Fibroblast of upper back skin (primary cell): Measurements from ENCODE around the gene SAMD4B.
"Not testable (repeated sequence)": the region's sequence is repeated elsewhere in the genome, so short reads cannot be mapped to it uniquely, and the experiment has no call there.

Source experiments
- DNase-seq: peaks from one replicate; pipeline ENCODE4 v3.0.0-alpha.2; 2013

Gene SAMD4B

GRCh38 chr19:39335168-39335548, 7.1 kb upstream of the SAMD4B start:
- no peak for DNase-seq

- no peak for DNase-seq
Observed at GRCh38 chr19:39336483-39336882, 5.7 kb upstream of the SAMD4B start.

- no peak for DNase-seq
Observed at GRCh38 chr19:39339674-39340073, 2.5 kb upstream of the SAMD4B start.

GRCh38 chr19:39340156-39340555, 2.1 kb upstream of the SAMD4B start:
- not testable (repeated sequence) for DNase-seq

GRCh38 chr19:39341129-39341718, 997 bp upstream of the SAMD4B start:
- DNase-seq: peak; percentile 17

GRCh38 chr19:39342647-39343305, 555 bp downstream of the SAMD4B start:
- DNase-seq: no peak

GRCh38 chr19:39345956-39346355, 3.7 kb downstream of the SAMD4B start:
- DNase-seq: no peak

GRCh38 chr19:39347332-39348164, 5.3 kb downstream of the SAMD4B start:
- DNase-seq: peak; percentile 21

- no peak for DNase-seq
Observed at GRCh38 chr19:39349326-39349725, 7.1 kb downstream of the SAMD4B start.

- DNase-seq: no peak
Observed at GRCh38 chr19:39350156-39350555, 7.9 kb downstream of the SAMD4B start.

- DNase-seq: peak; percentile 20
Observed at GRCh38 chr19:39351537-39352064, 9.4 kb downstream of the SAMD4B start.

- peak; percentile 25 for DNase-seq
Observed at GRCh38 chr19:39352381-39353255, 10.4 kb downstream of the SAMD4B start.

- no peak for DNase-seq
Observed at GRCh38 chr19:39355253-39355652, 13.0 kb downstream of the SAMD4B start.

- DNase-seq: no peak
Observed at GRCh38 chr19:39356073-39356472, 13.9 kb downstream of the SAMD4B start.

GRCh38 chr19:39356647-39357046, 14.4 kb downstream of the SAMD4B start:
- no peak for DNase-seq

GRCh38 chr19:39359026-39359425, 16.8 kb downstream of the SAMD4B start:
- DNase-seq: no peak

GRCh38 chr19:39360599-39360998, 18.4 kb downstream of the SAMD4B start:
- DNase-seq: no peak

- peak; percentile 74 for DNase-seq
Observed at GRCh38 chr19:39362682-39363657, 20.7 kb downstream of the SAMD4B start.

- DNase-seq: peak; percentile 70
Observed at GRCh38 chr19:39363901-39364457, 21.8 kb downstream of the SAMD4B start.

- no peak for DNase-seq
Observed at GRCh38 chr19:39365531-39365930, 23.3 kb downstream of the SAMD4B start.

GRCh38 chr19:39369200-39369599, 27.0 kb downstream of the SAMD4B start:
- DNase-seq: no peak
